Measurements from ENCODE around the gene CNPY1. TPM values are rescaled to one million over a fixed set of nuclear protein-coding genes. Genes with fewer than 3 reads are reported as not detected.

Gene CNPY1
- total RNA-seq, 4 donors from 2014 or later = 0.25 TPM; not detected in 3

GRCh38 chr7:155484483-155485399, 61.6 kb downstream of the CNPY1 start:
- intact Hi-C loops (cut with DNase I; ENCODE audit: low total_unique reads) (no loop called here), in situ Hi-C loops (cut with MboI; ENCODE audit: low sequenced_read_pairs in 4 of 4) (no loop called here)
- TF ChIP-seq POLR2A (IDR thresholded peaks at IDR 0.05) (no peak), CTCF (IDR thresholded peaks at IDR 0.05 in 4 of 5, conservative IDR thresholded peaks at IDR 0.05 in 1 of 5) (no peak)
- H3K27ac ChIP-seq = no peak overlapping the region
- ATAC-seq (no peak), DNase-seq (no peak)
- H3K27me3 ChIP-seq = peaks cover 20 to 44% (median 27%) of the 10 kb centered on the region in 3 donors
- H3K4me1 ChIP-seq = no peaks in the 10 kb centered on the region
- H3K4me3 ChIP-seq = no peak overlapping the region
- no peaks in the 10 kb centered on the region for H3K9me3 ChIP-seq
- H3K36me3 ChIP-seq = no peaks in the 10 kb centered on the region

GRCh38 chr7:155483868-155484325, 62.5 kb downstream of the CNPY1 start:
- no peak for ATAC-seq
- H3K27ac ChIP-seq = no peak overlapping the region
- H3K27me3 ChIP-seq = peaks cover 15 to 45% (median 30%) of the 10 kb centered on the region in 3 donors
- in situ Hi-C loops (cut with MboI; ENCODE audit: low sequenced_read_pairs in 4 of 4) (no loop called here), intact Hi-C loops (cut with DNase I; ENCODE audit: low total_unique reads) (no loop called here)
- no peaks in the 10 kb centered on the region for H3K9me3 ChIP-seq
- no peaks in the 10 kb centered on the region for H3K36me3 ChIP-seq
- no peaks in the 10 kb centered on the region for H3K4me1 ChIP-seq
- H3K4me3 ChIP-seq = no peak overlapping the region
- no peak for DNase-seq
- TF ChIP-seq POLR2A (IDR thresholded peaks at IDR 0.05) = no peak

GRCh38 chr7:155483245-155483644, 63.1 kb downstream of the CNPY1 start:
- TF ChIP-seq CTCF (IDR thresholded peaks at IDR 0.05 in 4 of 5, conservative IDR thresholded peaks at IDR 0.05 in 1 of 5) (no peak), POLR2A (IDR thresholded peaks at IDR 0.05) (no peak)
- no peaks in the 10 kb centered on the region for H3K4me1 ChIP-seq
- intact Hi-C loops (cut with DNase I; ENCODE audit: low total_unique reads) (no loop called here), in situ Hi-C loops (cut with MboI; ENCODE audit: low sequenced_read_pairs in 4 of 4) (no loop called here)
- H3K36me3 ChIP-seq = no peaks in the 10 kb centered on the region
- peaks cover 14 to 48% (median 34%) of the 10 kb centered on the region in 3 donors for H3K27me3 ChIP-seq
- no peak overlapping the region for H3K4me3 ChIP-seq
- H3K27ac ChIP-seq = no peak overlapping the region
- DNase-seq = no peak
- H3K9me3 ChIP-seq = no peaks in the 10 kb centered on the region
- no peak for ATAC-seq

- H3K9me3 ChIP-seq = no peaks in the 10 kb centered on the region
- in situ Hi-C loops (cut with MboI; ENCODE audit: low sequenced_read_pairs in 4 of 4) (no loop called here), intact Hi-C loops (cut with DNase I; ENCODE audit: low total_unique reads) (no loop called here)
- ATAC-seq = no peak
- no peak for TF ChIP-seq POLR2A (IDR thresholded peaks at IDR 0.05)
- TF ChIP-seq CTCF (IDR thresholded peaks at IDR 0.05 in 4 of 5, conservative IDR thresholded peaks at IDR 0.05 in 1 of 5) = no peak
- no peak overlapping the region for H3K4me3 ChIP-seq
- no peak overlapping the region for H3K27ac ChIP-seq
- DNase-seq = no peak
- peaks cover 14 to 48% (median 34%) of the 10 kb centered on the region in 3 donors for H3K27me3 ChIP-seq
- no peaks in the 10 kb centered on the region for H3K36me3 ChIP-seq
- no peaks in the 10 kb centered on the region for H3K4me1 ChIP-seq
Measured at GRCh38 chr7:155482511-155483183, 63.7 kb downstream of the CNPY1 start.

GRCh38 chr7:155481764-155482163, 64.6 kb downstream of the CNPY1 start:
- Histone ChIP-seq H3K4me1 (no peaks in the 10 kb centered on the region), H3K36me3 (no peaks in the 10 kb centered on the region), H3K9me3 (no peaks in the 10 kb centered on the region), H3K27ac (no peak overlapping the region), H3K27me3 (peaks cover 14 to 54% (median 41%) of the 10 kb centered on the region in 3 donors), H3K4me3 (no peak overlapping the region)
- ATAC-seq = no peak
- intact Hi-C loops (cut with DNase I; ENCODE audit: low total_unique reads) (no loop called here), in situ Hi-C loops (cut with MboI; ENCODE audit: low sequenced_read_pairs in 4 of 4) (no loop called here)
- DNase-seq = no peak
- TF ChIP-seq CTCF (IDR thresholded peaks at IDR 0.05 in 4 of 5, conservative IDR thresholded peaks at IDR 0.05 in 1 of 5) = no peak
- no peak for TF ChIP-seq POLR2A (IDR thresholded peaks at IDR 0.05)

All from gastrocnemius medialis (tissue), 4 donors.